H1 (cell line): ENCODE data around the gene SLC35E1. TPM values are rescaled to one million over a fixed set of nuclear protein-coding genes. Genes with fewer than 3 reads are reported as not detected.

ENCODE experiments used
- CHD1 ChIP-seq: IDR thresholded peaks from 2 replicates; pipeline ENCODE4 v1.6.1; 2012; ENCODE audit warnings: low read depth, low read length, improper control_type of control experiment
- EP300 ChIP-seq, 2 experiments: IDR thresholded peaks; 1 replicate in 1 of 2; 2 replicates in 1 of 2; pipeline ENCODE4 v1.6.1; 2011 to 2012; ENCODE audit warnings: low read depth in 2 of 2, low read length in 2 of 2, mild to moderate bottlenecking in 2 of 2, borderline replicate concordance in 1 of 2, inconsistent platforms in 1 of 2, moderate library complexity in 1 of 2
- GTF2F1 ChIP-seq: IDR thresholded peaks from 2 replicates; pipeline ENCODE4 v1.6.1; 2012; ENCODE audit warnings: low read depth, low read length, improper control_type of control experiment, borderline replicate concordance
- NRF1 ChIP-seq: IDR thresholded peaks from 2 replicates; pipeline ENCODE4 v1.6.1; 2011; ENCODE audit warnings: mild to moderate bottlenecking, low read depth, low read length, improper control_type of control experiment
- TCF12 ChIP-seq: IDR thresholded peaks from 2 replicates; pipeline ENCODE4 v1.6.1; 2011; ENCODE audit warnings: low read depth, mild to moderate bottlenecking, low read length
- polyA plus RNA-seq, 7 experiments: library from polyadenylated mRNA; depleted of rRNA in 3 of 7; stranded (reverse) in 5 of 7; unstranded in 2 of 7; fragments of >200 nt in 5 of 7; fragments of 200-250 nt in 2 of 7; gene quantifications; 1 replicate in 5 of 7; 2 replicates in 1 of 7; 4 replicates in 1 of 7; pipeline versions ENCODE4 v1.2.1 to v1.2.3, GENCODE V29; 2011 to 2013; ENCODE audit warnings: missing spikeins in 2 of 7, mixed read lengths in 2 of 7
- total RNA-seq: library from RNA; stranded (reverse); fragmentation: NEBNext Ultra II Directional; extraction: Animal tissue kit (Norgen Biotek cat#: 25700); gene quantifications from 2 replicates; pipeline ENCODE4 v1.2.1, GENCODE V29; 2021

SLC35E1 gene
- total and polyA plus RNA-seq, 2 of the 8 experiments (the other 6 are each of a cell fraction or from before 2014, with no cell fraction given), result 26.0 to 31.9 TPM

GRCh38 chr19:16599655-16600346 is 27.6 kb upstream of the SLC35E1 start (continued):
- TF ChIP-seq TCF12, result no peak
- TF ChIP-seq CHD1, result no peak
- no peak for TF ChIP-seq GTF2F1
- no peak for TF ChIP-seq EP300 (IDR thresholded peaks at IDR 0.05; ENCODE audit: borderline replicate concordance in 1 of 2, low read depth in 2 of 2, low read length in 2 of 2)
- no peak for TF ChIP-seq NRF1
- TF ChIP-seq, all 59 proteins: peak for 0
